Natural killer cell (primary cell): ENCODE data around the gene BGN. TPM values are rescaled to one million over a fixed set of nuclear protein-coding genes. Genes with fewer than 3 reads are reported as not detected.

ENCODE experiments used
- ATAC-seq, 3 donors: fragments of 150-1000 bp in 2 of 3; fragments of 200-7000 bp in 1 of 3; cut with Tn5 transposase; 1 replicate in 1 of 3; 2 replicates in 2 of 3; pipeline ENCODE4 v1.10.0; 2021; ENCODE audit warnings: mild to moderate bottlenecking in 2 of 3, moderate library complexity in 2 of 3
- DNase-seq, 2 donors: peaks; one replicate each; pipeline versions ENCODE4 v3.0.0 to v3.0.0-alpha.2; 2013 to 2021; ENCODE audit warnings: mixed read lengths in 1 of 2
- H3K27ac ChIP-seq: one replicate; pipeline ENCODE4 v1.5.1; 2013; ENCODE audit warnings: mild to moderate bottlenecking, low read length
- H3K27me3 ChIP-seq: one replicate; pipeline ENCODE4 v1.6.1; 2013; ENCODE audit warnings: low read length; ENCODE audit not compliant: control insufficient read depth, insufficient read depth
- H3K36me3 ChIP-seq: one replicate; pipeline ENCODE4 v1.6.1; 2013; ENCODE audit warnings: low read length; ENCODE audit not compliant: control insufficient read depth, insufficient read depth
- H3K4me1 ChIP-seq: one replicate; pipeline ENCODE4 v1.6.1; 2013; ENCODE audit warnings: low read length; ENCODE audit not compliant: control insufficient read depth, insufficient read depth
- H3K4me3 ChIP-seq: one replicate; pipeline ENCODE4 v1.5.1; 2013; ENCODE audit warnings: low read length
- H3K9me3 ChIP-seq: one replicate; pipeline ENCODE4 v1.6.1; 2013; ENCODE audit warnings: low read length; ENCODE audit not compliant: control insufficient read depth, insufficient read depth
- H3K27ac Mint-ChIP-seq, 2 donors: one replicate each; pipeline ENCODE4 v1.8.0; 2022; ENCODE audit warnings: mild to moderate bottlenecking in 2 of 2, mixed read lengths in 2 of 2, moderate library complexity in 1 of 2
- H3K27me3 Mint-ChIP-seq, 2 donors: one replicate each; pipeline ENCODE4 v1.8.0; 2022; ENCODE audit warnings: low read depth in 2 of 2, mixed read lengths in 2 of 2
- H3K36me3 Mint-ChIP-seq: one replicate; pipeline ENCODE4 v1.8.0; 2022; ENCODE audit warnings: mixed read lengths
- H3K4me1 Mint-ChIP-seq, 2 donors: one replicate each; pipeline ENCODE4 v1.8.0; 2022; ENCODE audit warnings: mixed read lengths in 2 of 2
- H3K4me3 Mint-ChIP-seq: one replicate; pipeline ENCODE4 v1.8.0; 2022; ENCODE audit warnings: mild to moderate bottlenecking, moderate library complexity, mixed read lengths
- H3K9me3 Mint-ChIP-seq, 2 donors: one replicate each; pipeline ENCODE4 v1.8.0; 2022; ENCODE audit warnings: mixed read lengths in 2 of 2
- WGBS: methylation state at CpG from one replicate; pipeline ENCODE4 v1.1.7; 2013; ENCODE audit warnings: missing lambda C conversion rate; ENCODE audit not compliant: insufficient coverage; 5-methylcytosine and 5-hydroxymethylcytosine counted together
- intact Hi-C: fragments of 100-400 bp; cut with micrococcal nuclease; formaldehyde crosslinking; loops from one replicate; pipeline ENCODE4 v1.14.2; 2022
- total RNA-seq, 4 donors: library from RNA; stranded (reverse); fragments of 120-200 nt in 1 of 4; gene quantifications; one replicate each; pipeline versions ENCODE4 v1.2.3 to v1.2.4, GENCODE V29; 2013 to 2022
- TF ChIP-seq, protein P1 (sequence below): fragments of 200-600 bp; IDR thresholded peaks from one replicate; pipeline ENCODE4 v1.8.0; 2022; ENCODE audit warnings: antibody characterized with exemption

The BGN gene
- total RNA-seq, 3 donors from 2014 or later (not counting 1 experiment from before 2014, with no cell fraction given) = not detected

- TF ChIP-seq, protein P1, sequence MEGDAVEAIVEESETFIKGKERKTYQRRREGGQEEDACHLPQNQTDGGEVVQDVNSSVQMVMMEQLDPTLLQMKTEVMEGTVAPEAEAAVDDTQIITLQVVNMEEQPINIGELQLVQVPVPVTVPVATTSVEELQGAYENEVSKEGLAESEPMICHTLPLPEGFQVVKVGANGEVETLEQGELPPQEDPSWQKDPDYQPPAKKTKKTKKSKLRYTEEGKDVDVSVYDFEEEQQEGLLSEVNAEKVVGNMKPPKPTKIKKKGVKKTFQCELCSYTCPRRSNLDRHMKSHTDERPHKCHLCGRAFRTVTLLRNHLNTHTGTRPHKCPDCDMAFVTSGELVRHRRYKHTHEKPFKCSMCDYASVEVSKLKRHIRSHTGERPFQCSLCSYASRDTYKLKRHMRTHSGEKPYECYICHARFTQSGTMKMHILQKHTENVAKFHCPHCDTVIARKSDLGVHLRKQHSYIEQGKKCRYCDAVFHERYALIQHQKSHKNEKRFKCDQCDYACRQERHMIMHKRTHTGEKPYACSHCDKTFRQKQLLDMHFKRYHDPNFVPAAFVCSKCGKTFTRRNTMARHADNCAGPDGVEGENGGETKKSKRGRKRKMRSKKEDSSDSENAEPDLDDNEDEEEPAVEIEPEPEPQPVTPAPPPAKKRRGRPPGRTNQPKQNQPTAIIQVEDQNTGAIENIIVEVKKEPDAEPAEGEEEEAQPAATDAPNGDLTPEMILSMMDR = no peak
- 97% methylated on average over 7 of the region's 14 CpGs for WGBS
Measured at GRCh38 chrX:153502796-153503195, 8.0 kb downstream of the BGN start.

DNA sequence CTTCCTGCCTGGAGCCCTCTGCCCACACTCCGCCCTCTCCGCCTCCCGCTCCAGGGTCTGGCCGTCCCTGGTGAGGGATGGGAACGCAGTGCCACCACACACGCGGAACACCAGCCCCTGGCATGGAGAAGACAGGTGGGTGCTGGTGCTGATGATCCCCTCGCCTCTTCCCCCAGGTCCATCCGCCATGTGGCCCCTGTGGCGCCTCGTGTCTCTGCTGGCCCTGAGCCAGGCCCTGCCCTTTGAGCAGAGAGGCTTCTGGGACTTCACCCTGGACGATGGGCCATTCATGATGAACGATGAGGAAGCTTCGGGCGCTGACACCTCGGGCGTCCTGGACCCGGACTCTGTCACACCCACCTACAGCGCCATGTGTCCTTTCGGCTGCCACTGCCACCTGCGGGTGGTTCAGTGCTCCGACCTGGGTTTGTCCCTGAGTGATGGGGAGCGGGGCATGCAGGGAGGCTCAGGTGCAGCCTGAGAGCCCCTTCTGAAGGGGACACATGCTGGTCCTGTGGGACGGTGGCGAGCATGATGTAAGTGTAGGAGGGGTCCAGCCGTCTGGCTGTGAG, 9.8 kb downstream of the BGN start:
- no peak overlapping the region for H3K4me3 ChIP-seq
- WGBS = 84% methylated on average over 23 of the region's 26 CpGs
- intact Hi-C loops = loop anchor here (5.0 kb wide), 2 partner anchors 32 to 172 kb away; partner anchors contain the start of genes HAUS7 and ZNF275
- ATAC-seq (no peak), DNase-seq (no peak)
- H3K9me3 ChIP-seq = no peaks in the 10 kb centered on the region
- Mint-ChIP-seq H3K27ac (no peak overlapping the region), H3K27me3 (peaks cover 0 to 2% of the 10 kb centered on the region in 2 donors), H3K4me1 (peaks cover 4% of the 10 kb centered on the region in 2 donors), H3K36me3 (no peaks in the 10 kb centered on the region), H3K9me3 (no peaks in the 10 kb centered on the region), H3K4me3 (no peak overlapping the region)
- no peaks in the 10 kb centered on the region for H3K36me3 ChIP-seq
- TF ChIP-seq, protein P1 = no peak
- no peak overlapping the region for H3K27ac ChIP-seq
- peaks cover 6% of the 10 kb centered on the region for H3K4me1 ChIP-seq
- no peaks in the 10 kb centered on the region for H3K27me3 ChIP-seq

More at GRCh38 chrX:153502796-153503195, 8.0 kb downstream of the BGN start:
- peaks cover 0 to 2% of the 10 kb centered on the region in 2 donors for H3K27me3 Mint-ChIP-seq
- H3K27me3 ChIP-seq = no peaks in the 10 kb centered on the region
- H3K4me1 ChIP-seq = peaks cover 6% of the 10 kb centered on the region
- ATAC-seq = no peak
- no peaks in the 10 kb centered on the region for H3K36me3 Mint-ChIP-seq
- H3K4me3 ChIP-seq = no peak overlapping the region
- no peak for DNase-seq
- intact Hi-C loops = no loop called here
- H3K27ac ChIP-seq = no peak overlapping the region
- no peak overlapping the region for H3K4me3 Mint-ChIP-seq
- H3K9me3 ChIP-seq = no peaks in the 10 kb centered on the region
- no peak overlapping the region for H3K27ac Mint-ChIP-seq
- peaks cover 3 to 4% of the 10 kb centered on the region in 2 donors for H3K4me1 Mint-ChIP-seq
- H3K9me3 Mint-ChIP-seq = no peaks in the 10 kb centered on the region
- no peaks in the 10 kb centered on the region for H3K36me3 ChIP-seq

GRCh38 chrX:153505361-153505760, 10.6 kb downstream of the BGN start:
- ATAC-seq (no peak), DNase-seq (no peak)
- Histone ChIP-seq H3K9me3 (no peaks in the 10 kb centered on the region), H3K27ac (no peak overlapping the region), H3K4me1 (peaks cover 6% of the 10 kb centered on the region), H3K36me3 (no peaks in the 10 kb centered on the region), H3K4me3 (no peak overlapping the region), H3K27me3 (no peaks in the 10 kb centered on the region)
- Mint-ChIP-seq H3K4me3 (no peak overlapping the region), H3K27ac (no peak overlapping the region), H3K9me3 (no peaks in the 10 kb centered on the region), H3K27me3 (peaks cover 0 to 2% of the 10 kb centered on the region in 2 donors), H3K4me1 (peaks cover 4% of the 10 kb centered on the region in 2 donors), H3K36me3 (no peaks in the 10 kb centered on the region)
- TF ChIP-seq, protein P1 = no peak
- 92% methylated on average over 18 of the region's 18 CpGs for WGBS
- intact Hi-C loops = loop anchor here (5.0 kb wide), 2 partner anchors 33 to 173 kb away; partner anchors contain the start of genes HAUS7 and ZNF275
